GM06990 (cell line): ENCODE measurements around the gene ARHGAP18.

Source experiments
- DNase-seq: peaks from one replicate; pipeline ENCODE4 v3.0.0-alpha.2; 2011; ENCODE audit not compliant: insufficient read length; ENCODE audit errors: extremely low read depth
- H3K27me3 ChIP-seq: replicated peaks from 2 replicates; pipeline ENCODE4 v1.6.0; 2011; ENCODE audit warnings: low read length; ENCODE audit not compliant: control insufficient read depth, insufficient read depth
- H3K36me3 ChIP-seq: 2 replicates; pipeline ENCODE4 v1.5.1; 2011; ENCODE audit warnings: low read length; ENCODE audit not compliant: control insufficient read depth, insufficient read depth
- H3K4me3 ChIP-seq: replicated peaks from 2 replicates; pipeline ENCODE4 v1.5.1; 2011; ENCODE audit warnings: low read depth, mild to moderate bottlenecking, control low read depth, low read length
- TF ChIP-seq, protein P1 (sequence below): IDR thresholded peaks from 2 replicates; pipeline ENCODE4 v1.5.1; 2011; ENCODE audit warnings: low read length, control low read depth, mild to moderate bottlenecking, inconsistent platforms; ENCODE audit not compliant: insufficient read depth, poor library complexity, severe bottlenecking

Gene ARHGAP18

GRCh38 chr6:129621252-129621651 lies 88.7 kb downstream of the ARHGAP18 start:
- Histone ChIP-seq H3K27me3 (no peaks in the 10 kb centered on the region), H3K36me3 (no peaks in the 10 kb centered on the region), H3K4me3 (no peak overlapping the region)
- no peak for DNase-seq
- TF ChIP-seq, protein P1, sequence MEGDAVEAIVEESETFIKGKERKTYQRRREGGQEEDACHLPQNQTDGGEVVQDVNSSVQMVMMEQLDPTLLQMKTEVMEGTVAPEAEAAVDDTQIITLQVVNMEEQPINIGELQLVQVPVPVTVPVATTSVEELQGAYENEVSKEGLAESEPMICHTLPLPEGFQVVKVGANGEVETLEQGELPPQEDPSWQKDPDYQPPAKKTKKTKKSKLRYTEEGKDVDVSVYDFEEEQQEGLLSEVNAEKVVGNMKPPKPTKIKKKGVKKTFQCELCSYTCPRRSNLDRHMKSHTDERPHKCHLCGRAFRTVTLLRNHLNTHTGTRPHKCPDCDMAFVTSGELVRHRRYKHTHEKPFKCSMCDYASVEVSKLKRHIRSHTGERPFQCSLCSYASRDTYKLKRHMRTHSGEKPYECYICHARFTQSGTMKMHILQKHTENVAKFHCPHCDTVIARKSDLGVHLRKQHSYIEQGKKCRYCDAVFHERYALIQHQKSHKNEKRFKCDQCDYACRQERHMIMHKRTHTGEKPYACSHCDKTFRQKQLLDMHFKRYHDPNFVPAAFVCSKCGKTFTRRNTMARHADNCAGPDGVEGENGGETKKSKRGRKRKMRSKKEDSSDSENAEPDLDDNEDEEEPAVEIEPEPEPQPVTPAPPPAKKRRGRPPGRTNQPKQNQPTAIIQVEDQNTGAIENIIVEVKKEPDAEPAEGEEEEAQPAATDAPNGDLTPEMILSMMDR: peak; percentile 49

- no peak overlapping the region for H3K4me3 ChIP-seq
- no peaks in the 10 kb centered on the region for H3K27me3 ChIP-seq
- no peak for DNase-seq
- TF ChIP-seq, protein P1: no peak
- no peaks in the 10 kb centered on the region for H3K36me3 ChIP-seq
These were observed 89.8 kb downstream of the ARHGAP18 start for GRCh38 chr6:129620234-129620610.

DNA sequence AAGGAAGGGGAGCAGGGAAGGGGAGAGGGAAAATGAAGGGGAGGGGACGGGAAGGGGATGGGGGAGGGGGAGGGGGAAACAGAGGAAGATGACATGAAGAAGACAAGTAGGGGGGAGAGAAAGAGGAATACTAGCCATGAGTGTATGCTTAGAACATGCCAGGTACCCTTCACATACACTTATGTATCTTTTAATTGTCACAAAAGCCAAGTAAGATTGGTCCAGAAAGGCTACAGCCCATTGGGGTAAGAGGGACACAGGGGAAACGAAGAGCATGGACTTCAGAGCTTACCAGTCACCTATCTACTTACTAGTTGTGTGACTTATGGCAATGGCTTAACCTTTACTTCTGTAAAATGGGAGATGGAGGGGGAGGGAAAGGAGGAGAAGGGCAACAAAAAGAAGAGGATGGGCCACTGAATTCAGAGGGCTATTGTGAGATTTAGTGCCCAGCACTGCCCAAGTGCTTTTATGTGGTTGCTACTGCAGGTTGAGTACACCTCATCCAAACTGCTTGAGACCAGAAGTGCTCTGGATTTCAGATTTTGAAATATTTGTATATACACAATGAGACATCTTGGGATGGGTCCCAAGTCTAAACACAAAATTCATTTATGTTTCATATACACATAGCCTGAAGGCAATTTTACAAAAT lies 90.3 kb downstream of the ARHGAP18 start:
- DNase-seq: no peak
- no peaks in the 10 kb centered on the region for H3K27me3 ChIP-seq
- no peak overlapping the region for H3K4me3 ChIP-seq
- no peaks in the 10 kb centered on the region for H3K36me3 ChIP-seq
- TF ChIP-seq, protein P1: no peak

- H3K4me3 ChIP-seq: no peak overlapping the region
These were observed 92.0 kb downstream of the ARHGAP18 start for GRCh38 chr6:129617986-129618385.

GRCh38 chr6:129615496-129615895 lies 94.5 kb downstream of the ARHGAP18 start:
- Histone ChIP-seq H3K4me3 (no peak overlapping the region), H3K36me3 (no peaks in the 10 kb centered on the region), H3K27me3 (no peaks in the 10 kb centered on the region)
- no peak for DNase-seq
- TF ChIP-seq, protein P1: no peak

More at GRCh38 chr6:129617986-129618385, 92.0 kb downstream of the ARHGAP18 start:
- no peak for DNase-seq
- H3K27me3 ChIP-seq: no peaks in the 10 kb centered on the region
- no peaks in the 10 kb centered on the region for H3K36me3 ChIP-seq
- TF ChIP-seq, protein P1: no peak

DNA sequence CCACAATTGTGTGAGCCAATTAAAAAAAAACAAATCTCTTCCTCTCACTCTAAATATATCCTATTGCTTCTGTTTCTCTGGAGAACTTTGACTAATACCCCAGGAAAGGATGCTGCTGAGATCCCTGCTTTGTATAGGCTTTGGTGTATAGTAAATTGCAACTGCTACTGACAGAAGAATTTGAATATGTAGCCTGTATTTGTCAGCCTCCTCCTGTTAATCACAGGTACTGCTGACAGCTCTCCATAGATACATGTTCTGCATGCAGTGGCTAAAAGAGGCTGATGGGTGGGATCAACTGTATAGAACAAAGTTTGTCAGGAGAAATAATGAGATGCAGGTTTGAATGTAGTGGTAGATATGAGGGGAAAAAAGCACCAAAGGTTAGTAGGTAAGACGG lies 95.0 kb downstream of the ARHGAP18 start:
- DNase-seq: no peak
- TF ChIP-seq, protein P1: no peak

More for the DNA sequence above, 95.0 kb downstream of the ARHGAP18 start:
- H3K27me3 ChIP-seq: no peaks in the 10 kb centered on the region
- no peak overlapping the region for H3K4me3 ChIP-seq
- H3K36me3 ChIP-seq: no peaks in the 10 kb centered on the region
